Nephron progenitor cell (in vitro differentiated cells): ENCODE measurements around the gene PTBP3.

Experiments used
- DNase-seq: peaks from one replicate; pipeline ENCODE4 v3.0.0; 2021
- H3K27ac Mint-ChIP-seq: 2 replicates; pipeline ENCODE4 v1.8.0; 2021; ENCODE audit warnings: mild to moderate bottlenecking, moderate library complexity, mixed read lengths
- H3K27me3 Mint-ChIP-seq: 2 replicates; pipeline ENCODE4 v1.8.0; 2021; ENCODE audit warnings: mild to moderate bottlenecking, low read depth, mixed read lengths; ENCODE audit not compliant: poor library complexity
- H3K36me3 Mint-ChIP-seq: 2 replicates; pipeline ENCODE4 v1.8.0; 2021; ENCODE audit warnings: low read depth, mixed read lengths
- H3K4me1 Mint-ChIP-seq: 2 replicates; pipeline ENCODE4 v1.8.0; 2021; ENCODE audit warnings: mixed read lengths
- H3K4me3 Mint-ChIP-seq: 2 replicates; pipeline ENCODE4 v1.8.0; 2021; ENCODE audit warnings: mild to moderate bottlenecking, moderate library complexity, mixed read lengths
- H3K9me3 Mint-ChIP-seq: 2 replicates; pipeline ENCODE4 v1.8.0; 2021; ENCODE audit warnings: mild to moderate bottlenecking, moderate library complexity, mixed read lengths
- CTCF ChIP-seq: fragments of 200-600 bp; sonication (generic); IDR thresholded peaks from 2 replicates; pipeline ENCODE4 v1.5.0; 2021; ENCODE audit warnings: antibody characterized with exemption

Gene PTBP3

GRCh38 chr9:112337547-112337946, 4.1 kb upstream of the PTBP3 start:
- DNase-seq = no peak
- no peak for TF ChIP-seq CTCF
- peaks cover 9% of the 10 kb centered on the region for H3K4me1 Mint-ChIP-seq
- H3K36me3 Mint-ChIP-seq = no peaks in the 10 kb centered on the region
- H3K9me3 Mint-ChIP-seq = no peaks in the 10 kb centered on the region
- H3K27ac Mint-ChIP-seq = no peak overlapping the region
- H3K27me3 Mint-ChIP-seq = peaks cover 4% of the 10 kb centered on the region
- no peak overlapping the region for H3K4me3 Mint-ChIP-seq

GRCh38 chr9:112334432-112334841, 1.0 kb upstream of the PTBP3 start:
- Mint-ChIP-seq H3K4me3 (peak overlapping the region; percentile 93), H3K27ac (no peak overlapping the region), H3K4me1 (peaks cover 34% of the 10 kb centered on the region), H3K9me3 (no peaks in the 10 kb centered on the region), H3K36me3 (peaks cover 4% of the 10 kb centered on the region), H3K27me3 (peaks cover 4% of the 10 kb centered on the region)
- no peak for TF ChIP-seq CTCF
- DNase-seq = no peak

GRCh38 chr9:112333639-112334431, 416 bp upstream of the PTBP3 start:
- peak; percentile 97 for DNase-seq
- Mint-ChIP-seq H3K9me3 (no peaks in the 10 kb centered on the region), H3K4me3 (peak overlapping the region; percentile 97), H3K27me3 (peaks cover 4% of the 10 kb centered on the region), H3K27ac (peak overlapping the region; percentile 97), H3K4me1 (peaks cover 34% of the 10 kb centered on the region), H3K36me3 (peaks cover 4% of the 10 kb centered on the region)
- TF ChIP-seq CTCF = peak; percentile 27

GRCh38 chr9:112332674-112332976, 794 bp downstream of the PTBP3 start:
- no peak for DNase-seq
- peak overlapping the region; percentile 91 for H3K27ac Mint-ChIP-seq
- no peak for TF ChIP-seq CTCF
- peaks cover 9% of the 10 kb centered on the region for H3K36me3 Mint-ChIP-seq
- H3K9me3 Mint-ChIP-seq = peaks cover 4% of the 10 kb centered on the region
- peaks cover 34% of the 10 kb centered on the region for H3K4me1 Mint-ChIP-seq
- H3K4me3 Mint-ChIP-seq = peak overlapping the region; percentile 97
- peaks cover 4% of the 10 kb centered on the region for H3K27me3 Mint-ChIP-seq

GRCh38 chr9:112332214-112332613, 1.2 kb downstream of the PTBP3 start:
- H3K27ac Mint-ChIP-seq = peak overlapping the region; percentile 91
- peak overlapping the region; percentile 97 for H3K4me3 Mint-ChIP-seq
- DNase-seq = no peak
- TF ChIP-seq CTCF = no peak
- peaks cover 9% of the 10 kb centered on the region for H3K36me3 Mint-ChIP-seq
- peaks cover 34% of the 10 kb centered on the region for H3K4me1 Mint-ChIP-seq
- H3K27me3 Mint-ChIP-seq = peaks cover 3% of the 10 kb centered on the region
- peaks cover 4% of the 10 kb centered on the region for H3K9me3 Mint-ChIP-seq

GRCh38 chr9:112331674-112331952, 1.8 kb downstream of the PTBP3 start:
- Mint-ChIP-seq H3K27me3 (no peaks in the 10 kb centered on the region), H3K9me3 (peaks cover 4% of the 10 kb centered on the region), H3K4me3 (peak overlapping the region; percentile 97), H3K27ac (no peak overlapping the region), H3K4me1 (peaks cover 34% of the 10 kb centered on the region), H3K36me3 (peaks cover 9% of the 10 kb centered on the region)
- no peak for TF ChIP-seq CTCF
- DNase-seq = no peak
